GM18499 (cell line): ENCODE measurements around the gene TMEM167B.
"Not testable (repeated sequence)": the region's sequence is repeated elsewhere in the genome, so short reads cannot be mapped to it uniquely, and the experiment has no call there.

Experiments used
- ATAC-seq: cut with Tn5 transposase; IDR thresholded peaks from one replicate; pipeline ENCODE4 v1.9.1; 2021; ENCODE audit warnings: moderate number of reproducible peaks; ENCODE audit not compliant: insufficient read depth, unreplicated experiment

TMEM167B gene

DNA sequence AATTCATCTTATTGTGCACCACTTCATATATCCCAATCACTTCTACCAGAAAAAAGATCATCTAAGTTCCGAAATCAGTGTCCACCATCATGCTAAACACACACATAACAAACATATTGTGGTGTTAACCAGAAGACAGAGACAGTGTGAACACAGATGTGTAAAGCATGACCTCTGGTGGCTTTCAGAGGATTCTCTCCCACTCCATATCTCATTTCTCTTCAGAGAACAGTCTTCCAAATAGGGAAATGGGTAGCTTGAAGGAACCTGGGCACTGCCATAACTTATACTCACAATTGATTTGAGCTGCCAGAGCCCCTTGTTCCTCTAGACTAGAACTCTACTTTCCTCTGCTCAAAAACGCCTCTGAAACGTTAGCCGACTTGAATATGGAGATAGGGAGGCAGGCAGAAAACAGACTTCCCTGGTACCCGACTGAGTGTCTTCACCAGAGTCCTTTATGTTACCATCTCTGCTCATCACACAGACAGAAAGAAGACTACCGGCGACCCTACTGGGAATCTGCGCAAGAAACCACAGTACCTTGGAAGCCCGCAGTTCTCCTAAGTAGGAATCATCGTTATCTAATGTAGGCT is 21.6 kb downstream of the TMEM167B start:
- no peak for ATAC-seq

DNA sequence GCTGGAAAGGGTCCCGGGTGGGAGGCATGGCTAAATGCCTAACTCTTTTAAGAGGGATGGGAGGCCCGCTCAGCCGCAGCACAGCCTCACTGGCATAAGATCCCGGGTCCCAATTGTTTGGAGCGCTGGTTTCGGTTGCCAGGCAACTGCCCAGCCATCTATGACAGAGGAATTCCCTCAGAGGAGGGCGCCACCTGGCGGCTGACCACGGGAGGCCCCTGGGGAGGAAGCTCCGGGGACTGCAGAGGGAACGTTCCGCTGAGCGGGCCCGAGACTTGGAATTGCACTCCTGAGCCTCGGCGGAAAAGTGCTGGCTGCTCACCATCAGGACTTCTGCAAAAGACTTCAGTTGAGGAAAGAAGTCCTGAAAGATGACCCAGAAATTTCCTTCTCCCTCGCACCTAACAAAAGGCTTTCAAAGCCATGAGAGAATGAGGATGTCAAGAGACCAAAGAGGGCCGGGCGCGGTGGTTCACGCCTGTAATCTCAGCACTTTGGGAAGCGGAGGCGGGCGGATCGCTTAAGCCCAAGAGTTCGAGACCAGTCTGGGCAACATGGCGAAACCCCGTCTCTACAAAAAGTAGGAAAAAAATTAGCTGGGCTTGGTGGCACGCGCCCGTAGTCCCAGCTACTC is 22.2 kb downstream of the TMEM167B start:
- ATAC-seq: no peak

DNA sequence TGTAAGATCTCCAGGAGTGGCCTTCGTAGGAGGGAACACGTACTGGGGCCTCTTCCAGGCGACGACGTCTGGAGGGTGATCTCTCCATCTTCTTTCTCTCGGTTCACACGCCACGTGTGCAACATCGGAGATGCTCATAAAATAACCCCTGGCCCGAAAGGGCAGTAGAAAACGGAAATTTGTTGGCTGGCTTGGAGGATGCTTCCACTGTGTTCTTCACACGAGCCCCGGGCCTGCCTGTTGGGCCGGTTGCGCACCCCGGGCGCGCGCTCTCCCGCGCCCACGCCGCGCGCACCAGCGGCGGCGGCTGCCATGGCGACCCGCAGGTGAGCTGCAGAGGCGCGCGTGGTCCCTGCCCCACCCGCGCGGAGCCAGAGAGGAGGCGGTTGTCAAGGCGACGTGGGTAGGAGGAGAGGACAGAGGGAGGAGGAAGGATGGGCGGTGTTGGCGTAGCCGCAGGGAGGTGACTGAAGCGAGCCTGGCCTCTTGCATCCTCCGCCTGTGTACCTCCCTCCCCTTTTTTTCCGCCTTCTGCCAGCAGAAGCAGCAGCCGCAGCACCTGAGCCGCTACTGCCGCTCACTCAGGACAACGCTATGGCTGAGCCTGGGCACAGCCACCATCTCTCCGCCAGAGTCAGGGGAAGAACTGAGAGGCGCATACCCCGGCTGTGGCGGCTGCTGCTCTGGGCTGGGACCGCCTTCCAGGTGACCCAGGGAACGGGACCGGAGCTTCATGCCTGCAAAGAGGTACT is 23.2 kb downstream of the TMEM167B start, which contains the start of gene ELAPOR1:
ELAPOR1 (plus strand) TSS at position 526 of the 752 bp plus-strand sequence; CDS start at position 595, 69 bp downstream.
- ATAC-seq: no peak

DNA sequence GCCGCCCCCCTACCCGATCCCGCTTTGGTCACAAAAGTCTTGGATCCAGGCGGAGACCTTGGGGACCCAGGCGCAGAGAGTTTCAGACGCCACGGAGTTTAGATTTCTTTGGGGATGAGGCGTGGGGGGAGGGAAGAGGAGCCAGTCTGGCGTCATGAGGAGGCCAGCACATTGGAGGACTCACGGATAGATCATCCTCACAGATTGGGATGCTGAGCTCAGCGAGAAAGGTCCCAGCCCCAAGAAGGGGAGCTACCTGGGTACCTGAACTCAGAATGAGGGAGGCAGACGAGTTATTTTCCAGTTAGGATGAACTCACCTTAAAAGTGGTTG is 23.7 kb downstream of the TMEM167B start:
- no peak for ATAC-seq

DNA sequence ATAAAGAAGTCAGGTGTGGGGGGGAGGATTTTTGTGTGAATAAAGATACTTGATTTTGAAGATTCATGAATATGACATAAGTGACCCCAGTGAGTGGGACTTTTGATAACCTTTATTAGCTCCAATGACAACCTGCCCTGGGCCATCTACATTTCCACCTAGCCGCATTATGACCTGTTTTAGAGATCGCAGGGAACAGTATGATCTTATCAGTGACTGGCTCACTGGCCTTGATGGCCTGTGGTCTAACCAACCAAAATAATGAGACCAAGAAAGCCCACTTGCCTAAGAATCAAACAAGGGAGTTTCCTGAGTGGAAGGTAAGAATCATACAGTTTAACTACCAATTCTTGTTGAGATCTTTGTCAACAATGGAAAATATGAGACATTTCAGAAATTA is 25.1 kb downstream of the TMEM167B start:
- no peak for ATAC-seq

DNA sequence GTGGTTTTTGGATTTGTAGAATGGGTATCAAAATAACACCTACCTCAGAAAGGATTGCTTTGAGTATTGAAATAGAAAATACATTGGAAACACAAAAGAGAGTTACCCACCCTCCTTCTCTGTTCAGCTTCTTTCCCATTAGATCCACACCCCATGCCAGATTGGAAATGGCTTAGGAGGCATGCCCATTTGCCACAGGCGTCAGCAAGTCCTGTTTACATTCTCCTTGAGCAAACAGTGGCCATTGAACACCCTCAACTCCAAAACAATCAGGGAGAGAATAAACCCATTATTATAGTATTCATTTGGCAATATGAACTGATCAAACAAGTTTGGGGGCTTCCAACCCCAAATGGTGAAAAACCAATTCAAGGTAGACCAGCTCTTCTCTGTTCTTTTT is 25.7 kb downstream of the TMEM167B start:
- no peak for ATAC-seq

DNA sequence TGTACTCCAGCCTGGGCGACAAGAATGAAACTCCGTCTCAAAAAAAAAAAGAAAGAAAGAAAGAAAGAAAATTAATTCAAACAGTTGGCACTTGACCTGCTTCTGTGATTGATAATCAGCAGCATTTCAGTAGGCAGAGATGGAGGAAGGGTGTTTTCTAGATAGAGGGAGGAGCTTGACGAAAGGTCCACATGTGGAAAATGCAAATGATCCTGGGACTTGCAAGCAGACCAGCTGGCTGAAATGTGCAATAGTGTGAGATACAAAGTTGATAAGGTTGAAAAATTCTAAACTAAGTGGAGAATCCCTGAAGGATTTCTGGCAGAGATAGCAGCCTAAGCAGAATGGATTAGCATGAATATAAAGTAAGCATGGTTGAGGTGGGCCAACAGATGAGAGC is 27.5 kb downstream of the TMEM167B start:
- ATAC-seq: no peak

DNA sequence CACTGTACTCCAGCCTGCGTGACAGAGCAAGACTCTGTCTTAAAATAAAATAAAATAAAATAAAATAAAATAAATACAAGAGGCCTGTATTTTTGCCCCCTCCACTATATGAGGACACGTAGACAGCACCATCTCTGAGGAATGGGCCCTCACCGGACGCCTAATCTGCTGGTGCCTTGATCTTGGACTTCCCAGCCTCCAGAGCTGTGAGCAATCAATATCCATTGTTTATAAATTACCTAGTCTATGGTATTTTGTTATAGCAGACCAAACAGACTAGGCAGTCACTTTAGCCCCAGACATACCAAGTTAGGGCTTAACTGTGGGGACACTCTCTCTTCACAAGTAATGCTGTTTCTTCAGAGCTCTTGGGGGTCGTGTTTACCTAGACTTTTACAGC is 29.8 kb downstream of the TMEM167B start:
- ATAC-seq: no peak

DNA sequence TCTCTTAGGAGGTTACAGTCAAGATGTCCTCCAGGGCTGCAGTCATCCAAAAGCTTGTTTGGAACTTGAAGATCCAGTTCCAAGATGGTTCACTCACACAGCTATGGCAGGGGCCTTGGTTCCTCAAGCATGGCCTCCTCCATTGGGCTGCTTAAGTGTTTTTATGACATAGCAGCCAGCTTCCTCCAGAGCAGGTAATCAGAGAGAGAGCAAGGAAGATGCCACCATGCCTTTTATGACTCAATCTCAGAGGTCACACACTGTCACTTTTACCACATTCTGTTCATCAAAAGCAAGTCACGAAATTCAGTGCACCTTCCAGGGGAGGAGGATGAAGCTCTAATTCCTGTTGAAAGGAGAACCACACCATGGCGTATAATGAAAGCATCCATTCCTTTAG is 40.5 kb downstream of the TMEM167B start:
- ATAC-seq: no peak

DNA sequence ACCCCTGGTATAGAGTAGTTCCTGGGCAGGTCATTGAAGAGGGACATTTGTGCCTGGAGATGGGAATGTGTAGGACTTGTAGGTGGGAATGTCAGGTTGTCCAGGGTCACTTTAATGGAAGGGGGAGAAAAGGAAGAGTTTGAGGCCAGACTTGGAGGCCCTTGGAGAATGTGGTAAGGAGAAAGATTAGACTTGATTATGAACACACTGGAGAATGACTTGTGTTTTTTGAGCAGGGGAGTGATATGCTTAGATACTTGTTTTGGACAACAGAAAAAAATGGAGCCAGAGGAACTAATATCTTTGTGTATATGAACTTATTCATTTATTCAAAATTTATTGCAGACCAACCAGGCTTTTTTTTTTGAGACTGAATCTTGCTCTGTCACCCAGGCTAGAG is 41.2 kb downstream of the TMEM167B start:
- no peak for ATAC-seq

DNA sequence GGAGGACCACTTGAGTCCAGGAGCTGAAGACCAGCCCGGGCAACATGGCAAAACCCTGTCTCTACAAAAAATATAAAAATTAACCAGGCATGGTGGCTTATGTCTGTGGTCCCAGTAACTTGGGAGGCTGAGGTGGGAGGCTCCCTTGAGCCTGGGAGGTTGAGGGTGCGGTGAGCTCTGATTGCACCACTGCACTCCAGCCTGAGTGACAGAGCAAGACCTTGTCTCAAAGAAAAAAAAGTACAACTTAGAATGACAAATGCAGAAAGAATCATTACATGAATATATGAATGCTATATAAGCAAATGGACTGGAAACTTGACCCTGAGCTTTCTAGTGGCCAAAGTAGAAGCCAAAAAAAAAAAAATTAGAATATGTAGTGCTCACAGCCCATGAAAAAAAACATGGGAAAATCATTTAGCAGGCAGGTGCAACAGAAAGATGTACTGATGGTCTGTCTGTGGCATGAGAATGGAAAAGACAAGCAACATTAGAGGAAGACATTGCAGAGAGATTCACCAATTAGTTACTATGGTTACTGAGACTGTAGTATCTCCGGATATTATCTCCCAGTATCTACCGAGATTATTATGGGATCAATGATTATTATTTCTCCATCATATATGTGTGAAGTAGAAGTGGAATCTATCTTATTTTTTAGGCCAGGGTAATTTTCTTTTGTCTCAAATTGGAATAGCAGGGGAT is 42.6 kb downstream of the TMEM167B start:
- no peak for ATAC-seq

DNA sequence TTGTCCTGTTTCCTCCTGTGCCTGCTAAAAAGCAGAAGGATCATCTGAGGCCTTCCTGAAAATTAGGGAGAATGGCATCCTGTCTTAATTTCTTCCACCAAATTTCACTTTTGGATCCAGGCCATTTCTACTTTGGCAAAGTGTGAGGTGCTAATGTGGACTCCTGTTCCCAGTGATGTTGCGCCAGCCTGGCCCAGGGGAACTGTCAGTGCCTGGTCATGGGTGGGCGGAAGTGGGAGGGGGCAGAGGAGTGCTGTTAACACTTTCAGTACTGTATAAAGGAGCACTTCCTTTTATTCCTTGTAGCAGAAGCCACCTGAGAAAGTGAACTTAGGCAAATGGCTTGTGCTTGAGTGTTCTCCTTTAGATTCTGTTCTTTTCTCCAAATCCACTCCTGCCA is 43.3 kb downstream of the TMEM167B start:
- no peak for ATAC-seq

DNA sequence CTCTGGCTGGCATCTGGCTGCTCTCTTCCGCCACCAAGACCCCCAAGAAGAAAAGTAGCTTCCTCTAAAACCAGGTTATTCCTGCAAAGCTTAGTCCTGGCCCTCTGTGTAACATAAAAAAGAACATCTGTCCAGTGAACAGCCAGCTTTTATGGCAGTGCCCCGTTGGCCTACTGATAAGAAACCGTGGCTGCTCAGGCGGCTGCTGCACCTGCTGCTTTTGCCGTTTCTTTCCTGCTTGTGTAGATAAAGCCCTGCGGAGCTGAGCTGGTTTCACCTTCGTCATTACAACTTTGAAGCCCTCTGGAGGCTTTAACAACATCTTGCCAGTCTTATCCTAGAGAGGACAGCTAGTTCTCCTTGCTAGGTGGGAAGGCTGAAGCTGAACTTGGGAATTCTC is 43.9 kb downstream of the TMEM167B start:
- no peak for ATAC-seq

DNA sequence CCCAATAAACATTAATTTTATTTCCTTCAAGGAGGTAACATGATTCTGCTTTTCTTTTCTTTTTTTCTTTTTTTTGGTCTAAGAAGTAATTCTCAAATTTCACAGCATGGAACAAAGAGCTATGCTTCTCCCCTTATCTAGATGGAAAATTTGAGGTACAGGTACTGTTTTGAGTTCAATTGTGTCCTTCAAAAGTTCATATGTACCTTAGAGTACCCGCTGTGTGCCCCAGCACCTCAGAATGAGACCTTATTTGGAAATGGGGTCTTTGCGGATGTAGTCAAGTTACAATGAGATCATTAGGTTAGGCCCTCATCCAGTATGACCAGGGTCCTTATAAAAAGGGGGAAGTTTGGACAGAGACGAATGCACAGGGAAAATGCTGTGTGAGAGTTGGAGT is 45.4 kb downstream of the TMEM167B start:
- no peak for ATAC-seq

DNA sequence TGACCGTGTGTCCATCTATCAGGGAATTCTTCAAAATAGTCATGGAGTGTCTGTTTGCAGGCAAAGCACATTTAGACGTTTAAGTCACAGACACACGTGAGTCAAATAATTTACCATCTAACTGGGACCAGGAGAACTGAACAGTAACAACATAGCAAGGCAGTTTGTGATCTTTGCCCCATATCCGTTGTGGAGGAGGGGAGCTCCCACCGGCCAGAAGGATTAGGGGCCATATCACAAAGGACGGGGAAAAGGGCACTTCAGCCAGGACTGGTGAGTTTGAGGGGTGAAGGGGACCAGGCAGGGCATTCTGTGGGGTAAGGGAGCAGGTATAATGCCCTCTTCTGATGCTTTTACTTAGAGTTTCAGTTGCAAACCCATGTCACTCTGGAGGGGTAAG is 46.2 kb downstream of the TMEM167B start:
- no peak for ATAC-seq

DNA sequence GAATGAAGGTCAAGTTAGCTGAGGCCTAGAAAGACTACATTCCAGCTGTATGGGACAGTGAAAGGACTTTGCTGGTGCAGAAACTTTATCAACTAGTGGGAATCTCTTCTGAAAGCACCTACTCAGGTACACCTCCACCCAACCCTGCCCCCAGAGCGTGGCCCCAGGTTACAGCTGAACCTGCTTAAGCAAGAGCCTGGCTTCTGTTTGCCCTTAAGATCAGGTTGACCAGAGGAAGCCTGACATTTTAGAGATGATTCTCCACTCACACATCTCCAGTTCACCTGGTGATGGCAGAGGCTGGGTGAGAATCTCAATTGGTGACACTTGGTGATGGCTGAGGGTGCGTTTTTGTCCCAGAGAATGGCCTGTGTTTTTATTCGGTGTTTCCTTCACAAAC is 47.4 kb downstream of the TMEM167B start:
- no peak for ATAC-seq

DNA sequence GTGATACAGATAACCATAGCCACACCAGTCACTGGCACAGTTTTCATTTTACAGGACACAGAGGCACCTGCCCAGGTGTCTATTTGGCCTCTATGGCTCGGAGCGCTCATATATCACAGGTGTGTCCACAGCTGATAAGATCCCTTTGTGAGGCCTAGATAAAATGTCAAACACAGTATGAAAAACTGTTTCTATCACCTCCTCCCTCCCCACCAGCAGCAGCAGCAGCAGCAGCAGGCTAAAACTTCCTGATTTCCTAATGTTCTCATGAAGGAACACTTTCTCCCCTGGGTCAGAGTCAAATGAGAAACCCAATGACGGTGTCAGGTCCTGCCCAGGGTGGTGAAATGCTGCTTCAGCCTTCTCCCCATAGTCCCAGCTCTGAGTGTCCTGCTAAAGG is 47.8 kb downstream of the TMEM167B start:
- ATAC-seq: no peak

DNA sequence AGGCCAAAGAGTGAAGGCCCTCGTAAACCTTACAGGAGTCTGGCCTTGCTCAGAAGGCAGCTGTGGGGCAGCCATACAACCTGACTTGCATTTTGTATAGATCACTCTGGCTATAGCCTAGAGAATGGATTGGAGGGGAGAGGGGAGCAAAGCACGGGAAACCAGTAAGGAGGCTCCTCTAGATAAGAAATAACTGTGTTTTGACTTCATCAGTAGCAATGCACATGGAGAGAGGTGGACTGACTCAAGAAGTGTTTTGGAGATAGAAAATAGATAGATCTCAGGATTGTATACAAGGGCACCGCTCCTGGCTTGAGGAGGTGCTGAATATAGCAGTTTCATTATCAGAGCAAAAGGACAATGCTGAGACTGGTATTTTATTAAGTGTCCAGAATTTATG is 49.8 kb downstream of the TMEM167B start:
- ATAC-seq: no peak

DNA sequence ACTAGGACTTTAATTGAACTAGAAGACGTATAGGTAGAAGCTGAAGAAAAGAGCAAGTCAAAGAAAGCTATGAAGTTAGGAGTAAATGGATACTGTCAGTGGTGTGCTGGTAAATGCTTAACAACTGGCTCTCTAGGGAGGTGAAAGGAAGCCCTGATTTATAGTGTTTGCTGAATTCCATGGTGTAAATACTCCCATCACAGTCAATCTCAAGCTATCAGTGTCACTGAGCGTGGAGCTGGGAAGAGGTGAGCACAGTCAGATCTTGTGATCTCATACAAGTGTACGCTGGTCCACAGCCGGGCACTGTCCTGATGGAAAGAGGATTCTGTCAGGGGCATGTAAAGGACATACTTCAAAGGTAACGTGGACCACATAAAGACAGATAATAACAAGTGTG is 51.7 kb downstream of the TMEM167B start:
- no peak for ATAC-seq

DNA sequence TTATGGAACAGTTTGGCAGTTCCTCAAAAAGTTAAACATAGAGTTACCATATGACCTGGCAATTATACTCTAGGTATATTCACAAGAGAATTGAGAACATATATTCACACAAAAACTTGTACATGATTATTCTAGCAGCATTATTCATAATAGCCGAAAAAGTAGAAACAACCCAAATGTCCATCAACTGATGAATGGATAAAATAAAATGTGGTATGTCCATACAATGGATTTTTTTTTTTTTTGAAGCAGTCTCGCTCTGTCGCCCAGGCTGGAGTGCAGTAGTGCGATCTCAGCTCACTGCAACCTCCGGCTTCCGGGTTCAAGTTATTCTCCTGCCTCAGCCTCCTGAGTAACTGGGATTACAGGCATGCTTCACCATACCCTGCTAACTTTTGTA is 52.2 kb downstream of the TMEM167B start:
- not testable (repeated sequence) for ATAC-seq
